ENCODE data around the gene SLC35E1.

Gene SLC35E1

GRCh38 chr19:16593181-16593580 lies 21.0 kb upstream of the SLC35E1 start:
- no peak for DNase-seq (ENCODE audit: low read depth in 1 of 2, low spot score in 1 of 2)
- no peaks in the 10 kb centered on the region for H3K27me3 ChIP-seq (ENCODE audit: insufficient read depth, poor library complexity, severe bottlenecking)
- TF ChIP-seq REST (IDR thresholded peaks at IDR 0.05; ENCODE audit: insufficient replicate concordance, low read depth) (no peak), CTCF (IDR thresholded peaks at IDR 0.05; ENCODE audit: insufficient read depth, low read length) (no peak), SPI1 (IDR thresholded peaks at IDR 0.05; ENCODE audit: borderline replicate concordance, low read depth) (no peak), POLR2AphosphoS5 (IDR thresholded peaks at IDR 0.05; ENCODE audit: low read depth) (no peak), GABPA (IDR thresholded peaks at IDR 0.05; ENCODE audit: low read depth) (no peak)
- no peak overlapping the region for H3K27ac ChIP-seq (replicated peaks)
- no peak overlapping the region for H3K4me3 ChIP-seq (replicated peaks; ENCODE audit: insufficient read depth, low read length)

- Histone ChIP-seq H3K27ac (replicated peaks) (no peak overlapping the region), H3K27me3 (ENCODE audit: insufficient read depth, poor library complexity, severe bottlenecking) (no peaks in the 10 kb centered on the region), H3K4me3 (replicated peaks; ENCODE audit: insufficient read depth, low read length) (no peak overlapping the region)
- TF ChIP-seq REST (IDR thresholded peaks at IDR 0.05; ENCODE audit: insufficient replicate concordance, low read depth) (no peak), POLR2AphosphoS5 (IDR thresholded peaks at IDR 0.05; ENCODE audit: low read depth) (no peak), CTCF (IDR thresholded peaks at IDR 0.05; ENCODE audit: insufficient read depth, low read length) (no peak), SPI1 (IDR thresholded peaks at IDR 0.05; ENCODE audit: borderline replicate concordance, low read depth) (no peak), GABPA (IDR thresholded peaks at IDR 0.05; ENCODE audit: low read depth) (no peak)
- no peak for DNase-seq (ENCODE audit: low read depth in 1 of 2, low spot score in 1 of 2)
These were observed 19.8 kb upstream of the SLC35E1 start for GRCh38 chr19:16591803-16592556.

GRCh38 chr19:16590876-16591802 lies 18.9 kb upstream of the SLC35E1 start:
- Histone ChIP-seq H3K4me3 (replicated peaks; ENCODE audit: insufficient read depth, low read length) (no peak overlapping the region), H3K27ac (replicated peaks) (no peak overlapping the region), H3K27me3 (ENCODE audit: insufficient read depth, poor library complexity, severe bottlenecking) (no peaks in the 10 kb centered on the region)
- TF ChIP-seq SPI1 (IDR thresholded peaks at IDR 0.05; ENCODE audit: borderline replicate concordance, low read depth) = no peak
- TF ChIP-seq GABPA (IDR thresholded peaks at IDR 0.05; ENCODE audit: low read depth) = no peak
- no peak for TF ChIP-seq CTCF (IDR thresholded peaks at IDR 0.05; ENCODE audit: insufficient read depth, low read length)
- TF ChIP-seq REST (IDR thresholded peaks at IDR 0.05; ENCODE audit: insufficient replicate concordance, low read depth) = no peak
- TF ChIP-seq POLR2AphosphoS5 (IDR thresholded peaks at IDR 0.05; ENCODE audit: low read depth) = no peak
- no peak for DNase-seq (ENCODE audit: low read depth in 1 of 2, low spot score in 1 of 2)
